Cardiac muscle cell (in vitro differentiated cells and primary cell): ENCODE measurements around the gene TGFB2. TPM values are rescaled to one million over a fixed set of nuclear protein-coding genes. Genes with fewer than 3 reads are reported as not detected.

ENCODE experiments used
- DNase-seq, 2 donors: peaks; one replicate each; pipeline versions ENCODE4 v3.0.0 to v3.0.0-alpha.2; 2010 to 2017; ENCODE audit warnings: low read depth in 1 of 2, low spot score in 1 of 2
- H3K27ac ChIP-seq: fragments of 200-600 bp; sonication (generic); 2 replicates; pipeline ENCODE4 v1.5.1; 2016
- H3K27me3 ChIP-seq: fragments of 200-600 bp; sonication (generic); 2 replicates; pipeline ENCODE4 v1.6.0; 2016; ENCODE audit warnings: control low read depth
- H3K36me3 ChIP-seq: fragments of 200-600 bp; sonication (generic); 2 replicates; pipeline ENCODE4 v1.5.1; 2016; ENCODE audit warnings: control low read depth
- H3K4me1 ChIP-seq: fragments of 200-600 bp; sonication (generic); 2 replicates; pipeline ENCODE4 v1.8.1; 2017; ENCODE audit warnings: low read depth, mild to moderate bottlenecking, mixed run types
- H3K4me3 ChIP-seq: fragments of 200-600 bp; sonication (generic); 2 replicates; pipeline ENCODE4 v1.5.1; 2016; ENCODE audit warnings: mild to moderate bottlenecking
- H3K9me3 ChIP-seq: fragments of 200-600 bp; sonication (generic); 2 replicates; pipeline ENCODE4 v1.5.1; 2017; ENCODE audit warnings: low read depth, mild to moderate bottlenecking, control low read depth
- CTCF ChIP-seq: IDR thresholded peaks from 2 replicates; pipeline ENCODE4 v1.5.1; 2012; ENCODE audit warnings: low read depth, mild to moderate bottlenecking, low read length
- polyA plus RNA-seq: library from polyadenylated mRNA; unstranded; fragments of >200 nt; fragmentation: Nextera tagmentation; extraction: Ambion mirVana; gene quantifications from 2 replicates; pipeline ENCODE4 v1.2.1, GENCODE V29; 2016
- total RNA-seq: library from RNA; depleted of rRNA; stranded (reverse); fragments of >200 nt; gene quantifications from 2 replicates; pipeline ENCODE4 v1.2.3, GENCODE V29; 2016

Gene TGFB2
- total and polyA plus RNA-seq, 2 experiments from 2014 or later = 132 to 171 TPM

GRCh38 chr1:218336328-218336727 lies 8.8 kb upstream of the TGFB2 start:
- H3K9me3 ChIP-seq = no peaks in the 10 kb centered on the region
- H3K27ac ChIP-seq = no peak overlapping the region
- H3K36me3 ChIP-seq = no peaks in the 10 kb centered on the region
- DNase-seq = no peak
- H3K4me3 ChIP-seq = no peak overlapping the region
- no peaks in the 10 kb centered on the region for H3K27me3 ChIP-seq
- TF ChIP-seq CTCF = no peak
- H3K4me1 ChIP-seq = peaks cover 28% of the 10 kb centered on the region

DNA sequence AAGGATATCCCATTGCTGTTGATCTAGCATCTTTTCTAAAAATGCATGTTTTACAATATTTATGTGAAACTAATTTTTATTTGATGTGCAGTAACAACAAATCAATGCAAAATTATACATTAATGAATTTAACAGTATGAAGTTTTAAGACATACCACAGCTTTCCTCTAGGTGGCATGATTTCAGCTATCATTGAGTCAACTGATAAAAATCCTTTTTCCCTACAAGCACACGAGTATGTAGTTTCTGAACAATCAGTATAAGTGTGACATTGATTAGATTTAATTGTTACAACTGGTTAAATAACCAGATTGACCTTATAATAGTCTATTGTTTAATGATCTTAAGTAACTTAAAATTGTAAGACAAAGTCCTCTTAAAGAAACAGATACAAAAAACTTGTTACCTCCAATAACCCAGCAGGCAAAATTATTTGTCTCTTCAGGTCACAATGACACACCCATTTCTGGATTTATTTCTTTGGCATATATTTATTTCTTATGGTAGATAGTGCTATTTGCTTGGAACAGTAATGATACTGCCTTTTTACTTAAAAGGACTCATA lies 5.8 kb upstream of the TGFB2 start:
- Histone ChIP-seq H3K36me3 (no peaks in the 10 kb centered on the region), H3K9me3 (no peaks in the 10 kb centered on the region), H3K27me3 (no peaks in the 10 kb centered on the region), H3K4me3 (no peak overlapping the region), H3K4me1 (peaks cover 43% of the 10 kb centered on the region), H3K27ac (no peak overlapping the region)
- TF ChIP-seq CTCF = peak; percentile 66
- peak in 1 of 2 donors; percentile 60 for DNase-seq

- TF ChIP-seq CTCF = no peak
- DNase-seq = no peak
- no peaks in the 10 kb centered on the region for H3K36me3 ChIP-seq
- no peak overlapping the region for H3K4me3 ChIP-seq
- no peaks in the 10 kb centered on the region for H3K9me3 ChIP-seq
- H3K4me1 ChIP-seq = peaks cover 41% of the 10 kb centered on the region
- H3K27me3 ChIP-seq = no peaks in the 10 kb centered on the region
- H3K27ac ChIP-seq = peak overlapping the region; percentile 31
Measured at GRCh38 chr1:218341325-218341724, 3.8 kb upstream of the TGFB2 start.

DNA sequence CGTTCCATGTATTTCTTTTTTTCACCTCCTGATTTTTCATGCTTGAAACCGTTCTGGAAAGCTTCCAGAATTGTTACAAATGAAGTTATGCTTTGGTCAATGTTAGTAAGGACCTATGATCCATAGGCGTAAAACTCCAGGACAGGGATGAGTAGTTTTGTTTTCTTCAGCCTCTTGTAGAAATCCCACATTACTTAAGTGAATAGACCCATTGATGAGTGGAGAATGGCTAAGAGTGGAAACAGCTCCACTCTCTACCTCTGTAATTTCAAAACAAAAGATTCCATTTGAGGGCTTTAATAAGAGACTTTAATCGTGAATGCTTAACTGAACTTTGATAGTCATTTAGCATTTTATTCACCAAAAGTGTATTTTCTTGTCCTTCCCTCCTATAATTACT lies 3.0 kb upstream of the TGFB2 start:
- no peaks in the 10 kb centered on the region for H3K9me3 ChIP-seq
- H3K4me3 ChIP-seq = no peak overlapping the region
- no peaks in the 10 kb centered on the region for H3K27me3 ChIP-seq
- no peak overlapping the region for H3K27ac ChIP-seq
- peaks cover 41% of the 10 kb centered on the region for H3K4me1 ChIP-seq
- no peak for TF ChIP-seq CTCF
- DNase-seq = no peak
- no peaks in the 10 kb centered on the region for H3K36me3 ChIP-seq

DNA sequence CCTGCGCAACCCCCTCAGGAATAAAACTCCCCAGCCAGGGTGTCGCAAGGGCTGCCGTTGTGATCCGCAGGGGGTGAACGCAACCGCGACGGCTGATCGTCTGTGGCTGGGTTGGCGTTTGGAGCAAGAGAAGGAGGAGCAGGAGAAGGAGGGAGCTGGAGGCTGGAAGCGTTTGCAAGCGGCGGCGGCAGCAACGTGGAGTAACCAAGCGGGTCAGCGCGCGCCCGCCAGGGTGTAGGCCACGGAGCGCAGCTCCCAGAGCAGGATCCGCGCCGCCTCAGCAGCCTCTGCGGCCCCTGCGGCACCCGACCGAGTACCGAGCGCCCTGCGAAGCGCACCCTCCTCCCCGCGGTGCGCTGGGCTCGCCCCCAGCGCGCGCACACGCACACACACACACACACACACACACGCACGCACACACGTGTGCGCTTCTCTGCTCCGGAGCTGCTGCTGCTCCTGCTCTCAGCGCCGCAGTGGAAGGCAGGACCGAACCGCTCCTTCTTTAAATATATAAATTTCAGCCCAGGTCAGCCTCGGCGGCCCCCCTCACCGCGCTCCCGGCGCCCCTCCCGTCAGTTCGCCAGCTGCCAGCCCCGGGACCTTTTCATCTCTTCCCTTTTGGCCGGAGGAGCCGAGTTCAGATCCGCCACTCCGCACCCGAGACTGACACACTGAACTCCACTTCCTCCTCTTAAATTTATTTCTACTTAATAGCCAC lies 696 bp downstream of the TGFB2 start:
- Histone ChIP-seq H3K4me1 (peaks cover 26% of the 10 kb centered on the region), H3K27me3 (no peaks in the 10 kb centered on the region), H3K9me3 (no peaks in the 10 kb centered on the region), H3K4me3 (peak overlapping the region; percentile 94), H3K36me3 (peaks cover 6% of the 10 kb centered on the region), H3K27ac (peak overlapping the region; percentile 93)
- DNase-seq = peak; percentile 82 to 89
- TF ChIP-seq CTCF = no peak
